Activated T-helper 1 cell treated with Interleukin-2 at 50 U/mL for 16 hours (primary cell): ENCODE measurements around the gene B3GNT7.
"Not testable (repeated sequence)": the region's sequence is repeated elsewhere in the genome, so short reads cannot be mapped to it uniquely, and the experiment has no call there.

Experiments
- DNase-seq: peaks from one replicate; pipeline ENCODE4 v3.0.0-alpha.2; 2020; ENCODE audit warnings: low read depth

Gene B3GNT7, protein sequence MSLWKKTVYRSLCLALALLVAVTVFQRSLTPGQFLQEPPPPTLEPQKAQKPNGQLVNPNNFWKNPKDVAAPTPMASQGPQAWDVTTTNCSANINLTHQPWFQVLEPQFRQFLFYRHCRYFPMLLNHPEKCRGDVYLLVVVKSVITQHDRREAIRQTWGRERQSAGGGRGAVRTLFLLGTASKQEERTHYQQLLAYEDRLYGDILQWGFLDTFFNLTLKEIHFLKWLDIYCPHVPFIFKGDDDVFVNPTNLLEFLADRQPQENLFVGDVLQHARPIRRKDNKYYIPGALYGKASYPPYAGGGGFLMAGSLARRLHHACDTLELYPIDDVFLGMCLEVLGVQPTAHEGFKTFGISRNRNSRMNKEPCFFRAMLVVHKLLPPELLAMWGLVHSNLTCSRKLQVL

DNA sequence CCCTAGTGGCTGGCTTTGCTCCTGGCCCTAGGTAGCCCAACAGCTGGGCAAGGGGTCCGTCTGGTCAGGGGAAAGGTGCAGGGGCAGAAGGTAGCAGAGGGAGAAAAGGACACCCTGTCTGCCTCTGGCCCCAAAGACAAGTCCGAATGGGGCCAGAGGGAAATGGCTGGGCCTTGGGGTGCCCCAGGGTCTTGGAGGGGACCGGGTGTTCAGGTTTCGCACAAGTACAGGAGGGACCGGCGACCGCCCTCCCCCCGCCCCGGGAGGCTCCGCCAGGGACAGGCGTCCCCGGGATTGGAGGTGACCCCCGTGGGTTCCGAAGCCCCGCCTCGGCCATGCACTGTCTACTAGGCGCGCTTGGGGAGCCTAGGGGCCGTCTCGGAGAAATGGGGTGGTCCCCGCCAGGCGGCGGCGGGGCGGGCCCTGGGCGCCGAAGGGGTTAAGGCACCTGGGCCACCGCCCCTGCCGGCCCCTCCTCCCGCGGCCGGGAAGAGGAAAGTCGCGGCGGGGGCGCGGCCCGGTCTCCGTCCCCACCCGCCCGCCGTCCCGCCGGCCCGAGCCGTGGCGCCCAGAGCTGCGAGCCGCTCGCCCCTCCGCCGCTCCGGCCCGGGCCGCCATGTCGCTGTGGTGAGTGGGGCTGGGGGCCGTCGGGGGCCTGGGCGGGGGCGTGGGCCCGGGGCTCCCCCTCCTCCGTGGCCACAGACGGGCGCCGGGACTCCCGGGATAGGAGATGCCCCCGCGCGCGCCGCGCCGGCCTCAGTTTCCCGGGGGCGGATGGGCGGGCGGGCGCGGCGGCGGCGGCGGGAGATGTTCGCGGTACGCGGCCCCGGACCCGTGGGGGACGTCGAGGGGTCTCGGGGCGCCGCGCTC lies at the start of gene B3GNT7:
TSS of gene B3GNT7 (plus strand) at position 523 of the 870 bp plus-strand sequence. CDS start at position 617, 94 bp downstream.
- no peak for DNase-seq

DNA sequence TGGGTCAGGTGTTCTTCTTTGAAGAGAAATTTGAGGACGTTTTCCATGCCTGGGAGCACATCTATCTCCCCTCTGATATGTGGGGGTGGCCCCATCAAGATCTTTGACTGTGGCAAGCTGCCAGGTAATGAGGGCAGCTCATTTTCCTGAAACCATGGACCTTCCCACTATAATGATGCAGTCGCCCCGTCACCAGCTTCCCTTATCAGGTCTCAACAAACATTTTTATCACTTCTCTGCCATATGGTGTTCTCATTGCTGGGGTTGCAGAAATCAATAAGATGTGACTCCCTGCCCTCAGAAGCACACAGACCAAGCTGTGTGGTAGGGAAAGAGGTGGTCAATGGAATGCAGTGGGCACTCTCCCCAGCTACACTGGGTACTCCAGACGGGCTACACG lies 48.4 kb upstream of the B3GNT7 start:
- no peak for DNase-seq

DNA sequence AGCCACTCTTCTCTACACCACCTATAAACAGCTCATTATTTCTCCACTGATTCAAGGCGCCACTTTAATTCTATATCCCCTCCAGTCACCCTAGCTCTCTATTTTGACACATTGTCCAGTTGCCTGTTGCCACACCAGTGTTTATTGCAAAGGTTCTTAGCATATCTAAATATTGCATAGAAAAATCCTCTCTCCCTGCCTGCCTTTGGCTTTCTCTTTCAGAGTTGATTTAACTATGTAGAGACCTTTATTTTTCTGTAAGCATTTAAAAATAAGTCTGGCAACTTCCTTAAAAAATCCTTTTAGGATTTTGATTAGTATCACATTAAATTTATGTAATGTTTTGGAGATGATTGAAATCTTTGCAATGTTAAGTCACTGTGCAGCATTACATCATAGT lies 47.9 kb upstream of the B3GNT7 start:
- DNase-seq = no peak

DNA sequence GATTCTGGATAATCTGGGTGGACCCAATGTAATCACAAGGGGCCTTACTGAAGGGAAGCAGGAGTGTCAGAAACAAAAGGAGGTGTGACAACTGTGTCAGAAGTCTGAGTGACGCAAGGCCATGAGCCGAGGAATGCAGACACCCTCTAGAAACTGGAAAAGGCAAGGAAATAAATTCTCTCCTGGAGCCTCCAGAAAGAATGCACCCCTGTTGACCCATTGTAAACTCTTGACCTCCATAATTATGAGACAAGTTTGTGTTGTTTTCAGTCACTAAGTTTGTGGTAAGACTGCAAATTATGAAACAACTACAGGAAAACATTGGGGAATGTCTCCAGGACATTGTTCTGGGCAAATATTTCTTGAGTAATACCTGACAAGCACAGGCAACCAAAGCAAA lies 47.3 kb upstream of the B3GNT7 start:
- DNase-seq = no peak

DNA sequence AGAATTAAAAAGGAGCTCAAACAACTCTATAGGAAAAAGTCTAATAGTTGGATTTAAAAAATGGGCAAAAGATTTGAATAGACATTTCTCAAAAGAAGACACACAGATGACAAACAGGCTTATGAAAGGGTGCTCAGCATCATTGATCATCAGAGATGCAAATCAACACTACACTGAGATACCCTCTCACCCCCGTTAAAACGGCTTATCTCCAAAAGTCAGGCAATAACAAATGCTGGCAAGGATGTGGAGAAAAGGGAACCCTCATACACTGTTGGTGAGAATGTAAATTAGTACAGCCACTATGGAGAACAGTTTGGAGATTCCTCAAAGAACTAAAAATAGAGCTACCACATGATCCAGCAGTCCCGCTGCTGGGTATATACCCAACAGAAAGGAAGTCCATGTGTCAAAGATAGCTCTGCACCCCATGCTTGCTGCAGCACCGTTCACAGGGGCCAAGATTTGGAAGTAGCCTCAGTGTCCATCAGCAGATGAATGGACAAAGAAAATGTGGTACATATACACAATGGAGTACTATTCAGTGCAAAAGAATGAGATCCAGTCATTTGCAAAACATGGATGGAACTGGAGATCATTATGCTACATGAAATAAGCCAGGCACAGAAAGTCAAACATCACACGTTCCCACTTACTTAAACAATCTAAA lies 46.7 kb upstream of the B3GNT7 start:
- DNase-seq = no peak

DNA sequence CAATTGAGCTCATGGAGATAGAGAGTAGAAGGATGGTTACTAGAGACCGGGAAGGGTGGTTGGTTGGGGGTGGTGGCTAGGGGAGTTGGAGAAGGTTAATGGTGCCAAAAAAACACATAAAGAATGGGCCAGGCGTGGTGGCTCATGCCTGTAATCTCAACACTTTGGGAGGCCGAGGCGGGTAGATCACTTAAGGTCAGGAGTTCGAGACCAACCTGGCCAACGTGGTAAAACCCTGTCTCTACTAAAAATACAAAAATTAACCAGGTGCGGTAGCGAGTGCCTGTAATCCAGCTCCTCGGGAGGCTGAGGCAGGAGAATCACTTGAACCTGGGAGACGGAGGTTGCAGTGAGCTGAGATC lies 46.2 kb upstream of the B3GNT7 start:
- DNase-seq = not testable (repeated sequence)

DNA sequence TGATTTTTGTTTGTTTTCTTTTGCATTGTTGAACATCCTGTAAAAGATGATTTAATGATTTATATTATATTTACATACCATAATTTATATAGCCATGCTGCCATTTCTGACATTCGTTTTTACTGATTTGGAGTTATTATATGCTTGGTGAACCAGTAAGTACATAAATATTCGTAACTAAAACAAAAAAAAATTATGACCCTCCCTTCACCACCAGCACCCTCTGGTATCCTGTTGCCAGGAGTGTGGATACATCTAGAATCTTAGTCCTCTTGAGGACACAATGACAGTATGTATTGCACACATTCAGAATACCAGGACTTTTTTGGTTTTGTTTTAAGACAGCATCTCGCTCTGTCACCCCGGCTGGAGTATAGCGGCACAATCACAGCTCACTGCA lies 43.9 kb upstream of the B3GNT7 start:
- DNase-seq = no peak

DNA sequence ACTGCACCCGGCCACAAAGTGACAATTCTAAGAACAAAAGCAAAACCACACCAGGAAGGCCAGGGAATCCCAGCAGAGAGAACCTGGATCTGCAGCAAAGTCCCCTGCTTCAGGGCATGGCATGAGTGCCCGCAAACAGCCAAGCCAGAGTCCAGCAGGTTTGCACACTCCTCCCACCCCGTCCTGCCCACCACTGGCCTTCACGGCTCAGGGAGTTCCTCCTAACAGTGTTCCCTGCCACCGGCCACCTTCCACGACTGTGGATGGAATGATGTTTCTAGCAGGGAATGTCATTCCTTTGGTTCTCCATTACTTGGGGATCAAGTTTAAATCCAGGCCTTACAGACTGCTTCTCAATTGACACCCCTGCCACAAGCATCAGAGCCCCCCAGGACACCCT lies 42.0 kb upstream of the B3GNT7 start:
- no peak for DNase-seq

DNA sequence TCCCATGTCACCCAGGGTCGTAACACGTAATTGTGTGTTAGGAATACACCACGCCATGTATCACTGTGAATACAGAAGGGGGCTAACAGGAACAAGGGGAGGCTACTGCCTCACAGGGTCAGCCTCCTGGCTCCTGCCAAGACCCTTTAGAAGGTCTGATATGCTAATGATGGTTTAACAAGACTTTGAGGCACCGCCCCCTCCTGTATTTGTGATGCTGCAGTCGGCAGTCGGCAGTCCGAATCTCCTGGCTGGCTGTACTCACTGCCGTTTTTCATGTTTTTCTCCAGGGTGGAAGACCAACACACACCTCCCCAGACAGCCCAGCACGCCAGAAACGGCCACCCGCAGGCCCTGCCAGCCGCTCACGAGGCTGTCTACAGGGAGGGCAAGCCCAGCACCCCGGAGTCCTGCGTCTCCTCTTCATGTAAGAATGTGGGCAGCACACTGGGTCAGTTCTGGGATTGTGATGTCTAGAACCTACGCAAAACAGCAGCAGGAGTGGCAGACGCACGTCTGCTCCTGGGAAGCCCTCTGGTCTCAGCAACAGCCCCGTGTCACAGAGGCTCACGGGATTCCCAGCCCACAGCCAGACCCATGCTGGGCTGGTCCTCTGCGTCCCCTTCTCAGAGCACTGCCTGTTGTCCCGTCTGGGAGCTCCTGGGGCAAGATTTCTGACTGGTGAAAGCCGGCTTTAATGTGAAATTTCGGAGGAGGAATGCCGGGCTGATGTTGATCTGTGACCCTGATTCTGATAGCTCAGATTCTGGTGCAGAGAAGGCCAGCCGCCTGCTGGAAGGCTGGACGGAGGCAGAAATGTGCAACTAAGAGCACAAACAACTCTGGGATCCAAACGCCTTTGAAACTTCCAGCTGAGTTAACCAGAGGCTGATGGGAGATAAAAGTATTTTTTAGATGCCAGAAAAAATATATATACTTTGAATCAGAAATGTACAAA lies 39.7 kb upstream of the B3GNT7 start:
- no peak for DNase-seq

DNA sequence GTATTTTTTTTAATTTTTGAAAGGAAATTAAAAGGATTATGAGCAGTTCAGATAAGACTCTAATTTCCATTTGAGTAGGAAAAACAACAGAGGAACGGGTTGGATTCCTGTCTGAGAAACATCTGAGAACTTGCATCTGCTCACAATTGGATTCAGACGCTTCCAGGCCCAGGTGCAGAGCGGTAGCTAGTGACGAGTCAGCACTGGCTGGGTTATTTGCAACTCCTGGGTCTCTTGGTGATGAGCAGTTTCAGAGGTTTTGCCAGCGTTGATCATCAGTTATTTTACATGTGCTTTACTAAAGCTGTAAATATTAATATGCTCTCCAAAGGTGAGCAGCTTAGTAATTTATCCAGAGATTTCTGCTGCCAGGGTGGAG lies 39.1 kb upstream of the B3GNT7 start:
- DNase-seq = no peak

DNA sequence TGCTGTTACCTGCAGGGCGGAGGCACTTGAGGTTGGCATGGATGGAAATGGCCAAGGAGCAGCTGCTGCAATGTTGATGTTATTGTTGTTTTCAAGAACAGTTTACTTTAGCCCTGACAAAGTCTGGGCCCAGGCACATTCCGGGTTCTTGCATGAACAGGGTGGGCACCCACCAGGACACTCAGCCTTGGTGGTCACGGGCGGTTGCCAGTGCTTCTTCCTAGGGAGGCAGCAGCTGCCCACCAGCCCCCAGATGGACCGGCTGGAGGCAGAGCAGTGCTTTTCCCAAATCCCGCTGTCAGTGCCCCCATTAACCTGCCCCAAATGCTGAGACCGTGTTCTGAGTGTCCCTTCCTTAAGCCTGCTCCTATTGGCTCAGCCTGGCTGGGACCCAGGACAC lies 38.5 kb upstream of the B3GNT7 start:
- DNase-seq = no peak

DNA sequence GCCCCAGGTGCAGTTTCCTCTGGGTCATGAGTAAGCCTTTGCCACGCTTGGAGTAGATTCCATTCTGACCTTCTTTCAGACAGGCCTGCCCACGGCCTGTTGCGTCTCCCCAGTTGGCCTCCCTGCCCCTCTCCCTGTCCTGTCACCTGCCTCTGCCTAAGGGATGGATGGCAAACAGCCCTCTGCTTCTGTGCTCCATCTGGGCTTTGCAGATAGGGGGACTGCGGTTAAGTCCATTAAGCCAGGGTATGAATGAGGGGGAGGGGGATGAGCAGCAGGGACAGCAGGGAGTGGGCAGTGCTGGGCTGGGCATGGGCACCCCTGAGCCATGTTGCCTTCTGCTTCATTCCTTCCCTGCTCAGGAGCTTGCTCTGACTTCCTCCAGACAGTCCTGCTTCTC lies 37.6 kb upstream of the B3GNT7 start:
- no peak for DNase-seq

DNA sequence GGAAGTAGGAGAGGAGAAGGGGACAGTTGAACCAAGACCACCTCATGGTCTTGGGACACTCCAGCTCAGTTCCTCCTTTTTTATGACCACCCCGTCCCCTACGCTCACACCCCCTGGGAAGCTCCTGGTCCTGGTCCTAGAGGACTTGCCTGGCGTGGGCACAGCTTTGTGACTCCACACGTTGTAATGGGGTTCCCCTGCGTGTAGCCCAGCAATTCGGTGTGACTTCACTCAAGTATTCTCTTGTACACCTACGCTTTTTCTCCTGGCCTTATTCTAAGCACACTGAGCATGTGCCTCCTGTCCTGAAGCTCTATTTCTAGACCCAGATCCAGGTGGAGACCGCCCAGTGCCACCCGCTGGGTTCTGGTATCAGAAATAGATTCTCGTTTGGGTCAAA lies 36.1 kb upstream of the B3GNT7 start:
- no peak for DNase-seq

DNA sequence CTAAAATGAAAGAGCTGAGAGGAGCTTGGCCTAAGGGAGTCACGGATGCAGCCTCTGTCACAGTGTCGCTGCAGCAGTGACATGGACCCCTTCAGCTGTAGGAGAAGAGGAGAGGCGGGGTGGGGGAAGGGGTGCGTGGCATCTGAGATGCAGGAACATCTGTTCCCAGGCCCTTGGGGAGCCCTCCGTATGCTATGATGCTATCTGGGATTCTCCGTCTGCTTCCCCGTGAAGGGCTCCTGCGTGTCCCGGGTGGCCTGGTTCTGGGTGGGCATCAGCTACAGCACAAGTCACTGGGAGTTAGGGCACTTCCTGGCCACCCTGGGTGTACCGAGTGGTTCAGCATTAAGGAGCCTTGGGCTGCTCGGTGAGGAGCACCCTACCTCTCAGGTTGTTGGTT lies 35.6 kb upstream of the B3GNT7 start:
- DNase-seq = no peak

DNA sequence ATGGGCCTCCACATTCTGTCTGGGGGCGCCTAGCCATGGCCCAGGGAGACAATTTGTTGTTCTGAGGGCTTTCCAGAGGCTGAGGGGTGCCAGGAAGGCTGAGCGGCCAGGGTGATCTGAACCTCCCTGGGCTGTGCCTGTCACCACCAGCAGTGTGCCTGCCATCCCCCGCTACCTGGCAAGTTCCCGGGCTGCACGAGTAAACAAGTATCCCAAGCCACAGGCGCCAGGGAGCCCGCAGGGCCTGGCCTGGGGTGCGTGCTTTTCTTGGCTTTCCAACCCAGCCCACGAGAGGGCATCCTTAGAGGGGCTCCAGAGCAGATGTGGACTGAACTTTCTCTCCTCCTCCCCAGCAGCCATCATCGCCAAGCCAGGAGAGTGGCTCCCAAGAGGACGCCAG lies 35.1 kb upstream of the B3GNT7 start:
- DNase-seq = no peak

DNA sequence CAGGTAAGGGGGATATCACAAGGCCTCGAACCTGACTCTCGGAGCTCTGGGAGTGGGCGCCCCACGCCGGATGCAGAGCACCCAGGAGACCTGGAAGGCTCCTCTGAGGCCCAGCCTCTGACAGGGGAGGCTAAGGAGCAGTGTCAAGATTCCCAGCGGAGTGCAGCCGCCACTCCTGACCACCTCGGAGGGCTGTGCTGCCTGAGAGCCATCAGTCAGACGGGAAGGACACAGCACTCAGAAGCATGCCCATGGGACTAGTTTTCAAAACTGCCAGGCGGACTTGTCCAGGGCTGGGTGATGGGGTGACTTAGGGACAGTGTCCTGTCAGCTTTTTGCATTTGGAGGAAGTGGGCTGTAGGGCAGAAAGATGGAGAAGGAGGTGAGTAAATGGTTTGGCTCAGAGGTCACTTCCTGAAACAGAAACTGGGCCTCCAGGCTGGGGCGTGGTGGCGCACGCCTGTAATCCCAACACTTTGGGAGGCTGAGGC lies 34.6 kb upstream of the B3GNT7 start:
- no peak for DNase-seq

DNA sequence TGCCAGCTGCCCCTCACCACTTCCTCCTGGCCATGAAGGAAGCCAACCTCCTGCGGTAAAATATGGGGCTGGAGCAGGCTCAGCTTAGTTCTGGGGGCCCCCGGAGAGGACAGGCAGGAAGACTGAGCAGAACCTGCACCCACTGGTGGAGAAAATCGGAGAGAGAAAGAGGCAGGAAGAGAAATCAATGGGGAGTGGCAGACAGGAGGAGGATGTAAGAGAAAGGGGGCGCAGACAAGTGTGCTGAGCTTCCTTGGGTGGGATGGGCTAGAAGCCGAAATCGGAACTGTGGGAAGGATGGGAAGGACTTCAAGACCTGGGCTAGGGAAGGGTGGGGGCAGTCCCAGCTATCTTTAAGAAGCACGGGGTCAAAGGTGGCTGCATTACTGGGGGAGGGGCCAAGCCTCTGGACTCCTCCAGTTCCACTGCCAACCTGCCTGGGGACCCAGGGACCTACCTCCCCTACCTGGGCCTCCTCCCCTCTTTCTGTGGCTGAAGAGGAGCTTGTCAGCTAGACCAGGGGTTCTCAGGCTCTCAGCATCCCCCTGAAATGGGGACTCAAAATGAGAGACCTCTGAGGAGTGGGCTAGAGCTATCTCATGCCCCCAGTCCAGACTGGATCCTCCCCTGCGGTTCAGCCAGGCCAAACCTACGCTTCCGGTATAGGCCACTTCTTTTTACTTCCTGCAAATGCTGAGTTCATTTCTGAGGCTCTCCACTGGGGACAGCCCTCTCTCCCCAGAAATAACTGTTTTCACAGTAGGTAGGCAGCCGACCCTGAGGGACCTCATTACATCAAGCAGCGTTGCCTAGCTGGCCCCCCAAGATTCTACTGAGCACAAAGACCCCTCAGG lies 33.6 kb upstream of the B3GNT7 start:
- no peak for DNase-seq

DNA sequence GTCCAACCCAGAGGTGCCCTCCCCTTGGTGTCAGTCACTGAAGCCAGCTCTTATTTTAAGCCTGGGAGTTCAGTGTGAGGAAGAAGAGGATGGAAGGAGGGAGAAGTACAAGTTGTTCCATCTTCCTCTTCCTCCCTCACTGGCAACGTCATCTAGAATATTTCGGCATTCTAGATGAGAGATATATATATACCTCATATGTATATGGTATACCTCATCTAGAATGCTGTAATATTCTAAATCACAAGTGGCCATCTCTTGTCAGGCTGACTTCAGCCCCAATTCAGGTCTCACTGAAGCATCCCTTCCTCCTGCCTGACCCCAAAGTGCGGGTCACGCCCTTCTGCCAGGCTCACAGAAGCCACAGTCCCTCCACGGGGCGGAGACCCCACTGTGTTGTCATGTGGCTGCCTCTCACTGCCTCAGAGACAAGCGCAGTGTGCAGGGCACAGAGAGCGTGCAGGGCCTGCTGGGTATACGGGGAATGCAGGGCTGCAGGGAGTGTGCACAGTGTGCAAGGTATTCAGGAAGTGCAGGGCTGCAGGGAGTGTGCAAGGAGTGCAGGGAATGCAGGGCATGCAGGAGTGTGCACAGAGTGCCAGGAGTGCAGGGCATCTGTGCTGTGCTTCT lies 32.8 kb upstream of the B3GNT7 start:
- DNase-seq = no peak

DNA sequence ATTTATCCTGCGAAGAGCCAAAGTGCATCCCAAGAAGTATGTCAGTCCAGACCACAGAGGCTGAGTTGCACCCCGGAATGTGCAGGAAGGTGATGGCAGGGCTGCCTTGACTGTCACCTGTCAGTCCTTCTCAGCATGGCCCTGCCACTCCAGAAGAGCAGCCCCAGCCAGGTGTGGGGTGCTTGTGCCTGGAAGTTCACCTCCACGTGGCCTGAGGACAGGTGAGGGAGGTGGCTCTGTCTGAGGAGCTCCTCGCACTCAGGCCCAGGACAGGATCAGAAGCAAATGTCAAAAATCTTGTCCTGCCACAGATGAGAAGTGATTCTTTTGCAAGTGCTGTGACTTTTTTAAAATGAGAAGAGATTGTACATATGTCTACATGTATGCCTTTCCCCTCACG lies 31.4 kb upstream of the B3GNT7 start:
- no peak for DNase-seq
